HG02885 (cell line): Measurements from ENCODE around the gene NOTCH1.
"Not testable (repeated sequence)": the region's sequence is repeated elsewhere in the genome, so short reads cannot be mapped to it uniquely, and the experiment has no call there.

ENCODE experiments used
- ATAC-seq: cut with Tn5 transposase; IDR thresholded peaks from one replicate; pipeline ENCODE4 v1.9.1; 2021; ENCODE audit warnings: mild to moderate bottlenecking; ENCODE audit not compliant: unreplicated experiment, poor library complexity

Gene NOTCH1

GRCh38 chr9:136565715-136566552, 20.1 kb upstream of the NOTCH1 start:
- ATAC-seq, result no peak

DNA sequence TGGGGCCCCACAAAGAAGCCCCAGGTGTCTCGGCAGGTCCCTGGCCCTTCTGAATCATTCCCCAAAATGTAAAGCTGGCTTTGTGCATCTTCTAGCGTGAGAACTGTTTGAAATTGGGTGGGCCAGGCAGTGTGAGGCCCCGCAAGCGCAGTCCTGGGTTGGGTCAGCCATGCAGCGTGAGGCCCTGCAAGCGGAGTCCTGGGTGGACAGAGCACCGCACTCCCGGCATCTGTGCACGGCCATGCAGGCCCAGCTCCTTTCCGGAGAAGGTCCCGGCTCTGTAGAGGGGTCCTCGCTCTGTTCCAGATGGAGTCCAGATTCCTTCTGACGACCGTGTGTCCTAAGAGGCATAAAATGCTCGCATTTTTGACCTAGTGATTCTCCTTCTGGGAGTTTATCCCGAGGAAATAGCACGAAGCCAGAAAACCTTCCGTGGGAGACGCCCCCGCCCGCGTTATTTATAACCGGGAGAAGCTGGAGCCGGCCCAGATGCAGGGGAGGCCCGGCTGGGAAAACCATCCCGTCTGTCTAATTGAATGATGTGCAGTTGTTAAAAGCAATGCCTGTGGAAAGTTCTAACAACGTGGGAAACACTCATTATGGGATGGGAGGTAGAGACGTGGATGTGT, 19.4 kb upstream of the NOTCH1 start:
- ATAC-seq, result no peak

- no peak for ATAC-seq
These were observed 18.6 kb upstream of the NOTCH1 start for GRCh38 chr9:136564379-136564988.

GRCh38 chr9:136563646-136564325, 17.9 kb upstream of the NOTCH1 start:
- no peak for ATAC-seq

DNA sequence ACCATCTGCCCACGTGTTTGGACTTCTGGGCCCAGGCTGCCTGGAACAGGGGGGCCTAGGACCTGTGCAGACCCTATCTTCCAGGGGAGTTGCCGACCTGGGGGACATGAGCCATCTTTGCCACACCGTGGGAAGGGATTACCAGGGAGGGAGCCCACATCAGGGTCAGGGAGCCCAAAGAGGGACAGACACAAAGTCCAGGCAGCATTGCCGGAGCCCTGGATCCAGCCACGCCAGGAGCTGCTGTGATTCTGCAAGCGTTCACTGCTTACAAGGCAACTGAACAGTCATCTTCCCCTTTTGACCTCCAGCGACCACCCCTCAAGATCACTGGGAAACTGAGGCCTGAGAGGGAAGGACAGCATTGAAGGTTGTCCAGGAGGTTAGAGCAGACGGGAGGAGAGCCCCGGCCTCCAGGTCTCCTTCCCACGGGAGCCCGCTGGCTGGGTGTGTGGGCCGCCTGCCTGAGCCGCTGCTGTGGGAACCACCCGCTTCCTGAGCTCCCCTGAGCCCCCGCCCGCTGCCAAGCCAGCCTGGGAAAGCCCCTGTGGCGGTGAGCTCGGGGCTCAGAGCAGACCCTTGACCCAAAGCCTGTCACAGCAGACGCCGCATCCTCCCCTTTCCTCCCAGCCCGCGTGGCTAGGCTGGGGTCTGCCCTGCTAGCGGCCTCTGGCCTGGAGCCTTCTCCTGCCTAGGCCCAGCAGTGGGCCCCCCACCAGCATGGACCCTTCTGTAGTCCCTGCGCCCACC, 17.1 kb upstream of the NOTCH1 start:
- no peak for ATAC-seq

GRCh38 chr9:136561779-136562178, 15.9 kb upstream of the NOTCH1 start:
- no peak for ATAC-seq

- no peak for ATAC-seq
These were observed 14.7 kb upstream of the NOTCH1 start for GRCh38 chr9:136560586-136560985.

- not testable (repeated sequence) for ATAC-seq
These were observed 13.5 kb upstream of the NOTCH1 start for GRCh38 chr9:136559371-136559770.

DNA sequence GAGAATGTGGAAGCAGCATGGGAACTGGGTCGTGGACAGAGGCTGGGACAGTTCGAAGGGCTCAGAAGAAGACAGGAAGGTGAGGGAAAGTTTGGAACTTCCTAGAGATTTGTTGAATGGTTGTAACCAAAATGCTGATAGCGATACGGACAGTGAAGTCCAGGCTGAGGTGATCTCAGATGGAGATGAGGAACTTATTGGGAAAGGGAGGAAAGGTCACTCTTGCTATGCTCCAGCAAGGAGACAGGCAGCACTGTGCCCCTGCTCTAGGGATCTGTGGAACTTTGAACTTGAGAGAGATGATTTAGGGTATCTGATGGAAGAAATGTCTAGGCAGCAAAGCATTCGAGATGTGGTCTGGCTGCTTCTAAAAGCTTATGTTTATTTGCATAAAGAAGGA, 13.0 kb upstream of the NOTCH1 start:
- not testable (repeated sequence) for ATAC-seq

- ATAC-seq, result no peak
These were observed 12.5 kb upstream of the NOTCH1 start for GRCh38 chr9:136558373-136558772.

DNA sequence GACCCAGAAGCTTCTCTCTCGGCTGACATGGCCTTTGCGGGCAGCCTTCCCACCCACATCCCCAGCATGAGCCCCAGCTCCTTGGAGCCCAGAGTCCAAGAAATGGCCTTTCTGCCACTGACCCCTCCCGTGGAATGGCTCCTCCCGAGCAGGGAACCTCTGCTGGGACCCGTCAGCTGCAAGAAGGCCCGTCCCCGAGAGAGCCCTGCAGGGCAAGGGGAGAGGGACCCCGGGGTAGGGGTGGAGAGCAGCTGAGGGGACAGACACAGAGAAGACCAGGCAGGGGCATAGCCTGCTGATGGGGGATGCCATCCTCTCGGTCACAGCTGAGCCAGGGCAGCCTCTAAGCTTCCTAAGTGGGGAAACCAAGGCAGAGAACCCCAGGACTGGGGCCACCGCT, 11.2 kb upstream of the NOTCH1 start:
- ATAC-seq, result no peak

GRCh38 chr9:136556166-136556565, 10.3 kb upstream of the NOTCH1 start:
- no peak for ATAC-seq

DNA sequence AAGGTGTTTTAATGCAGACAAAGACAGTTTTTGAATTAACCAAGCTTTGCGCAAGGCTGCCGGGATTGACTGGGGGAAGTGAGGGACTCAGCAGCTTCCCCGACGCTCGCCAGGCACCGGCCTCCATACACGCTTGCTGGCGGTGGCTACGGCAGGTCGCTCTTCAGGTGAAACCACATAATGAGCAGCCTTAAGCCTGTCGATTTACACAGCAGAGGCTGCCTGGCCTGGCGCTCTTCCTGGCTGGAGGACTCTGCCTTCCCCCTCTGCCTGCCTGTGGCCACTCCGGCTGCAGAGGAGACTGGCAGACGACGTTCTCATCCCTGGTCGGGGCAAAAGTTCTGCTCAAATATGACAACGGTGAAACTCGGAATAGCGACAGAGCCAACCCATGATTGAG, 9.0 kb upstream of the NOTCH1 start:
- ATAC-seq, result no peak

GRCh38 chr9:136553581-136553980, 7.7 kb upstream of the NOTCH1 start:
- no peak for ATAC-seq

DNA sequence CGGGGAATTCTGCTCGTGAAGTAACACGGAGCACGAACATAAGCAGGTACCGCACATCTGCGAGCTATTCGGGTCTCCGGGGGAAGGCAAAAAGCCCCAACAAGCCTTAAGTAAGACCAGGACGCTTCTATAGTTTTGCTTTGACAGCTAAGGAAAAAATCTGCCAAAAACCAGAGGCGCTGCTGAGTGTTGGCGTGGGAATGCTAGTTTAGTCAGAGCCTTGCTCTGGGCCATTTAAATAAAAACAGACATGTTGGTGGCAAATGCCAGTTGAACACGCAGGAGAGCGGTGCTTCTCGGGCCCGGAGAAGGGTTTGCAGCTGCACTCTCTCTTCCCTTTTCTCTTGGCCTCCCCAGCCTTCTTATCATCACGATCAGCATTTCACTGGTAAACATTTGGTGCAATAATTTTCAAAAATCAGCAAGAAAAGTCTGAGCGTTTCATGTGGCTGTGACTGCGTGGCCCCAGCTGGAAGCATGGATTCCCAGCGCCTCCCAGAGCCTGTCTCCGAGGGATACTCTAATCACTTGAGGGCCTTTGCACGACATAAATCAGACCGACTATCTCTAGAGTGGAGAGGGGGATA, 6.4 kb upstream of the NOTCH1 start:
- no peak for ATAC-seq

GRCh38 chr9:136551401-136552116, 5.7 kb upstream of the NOTCH1 start:
- no peak for ATAC-seq

DNA sequence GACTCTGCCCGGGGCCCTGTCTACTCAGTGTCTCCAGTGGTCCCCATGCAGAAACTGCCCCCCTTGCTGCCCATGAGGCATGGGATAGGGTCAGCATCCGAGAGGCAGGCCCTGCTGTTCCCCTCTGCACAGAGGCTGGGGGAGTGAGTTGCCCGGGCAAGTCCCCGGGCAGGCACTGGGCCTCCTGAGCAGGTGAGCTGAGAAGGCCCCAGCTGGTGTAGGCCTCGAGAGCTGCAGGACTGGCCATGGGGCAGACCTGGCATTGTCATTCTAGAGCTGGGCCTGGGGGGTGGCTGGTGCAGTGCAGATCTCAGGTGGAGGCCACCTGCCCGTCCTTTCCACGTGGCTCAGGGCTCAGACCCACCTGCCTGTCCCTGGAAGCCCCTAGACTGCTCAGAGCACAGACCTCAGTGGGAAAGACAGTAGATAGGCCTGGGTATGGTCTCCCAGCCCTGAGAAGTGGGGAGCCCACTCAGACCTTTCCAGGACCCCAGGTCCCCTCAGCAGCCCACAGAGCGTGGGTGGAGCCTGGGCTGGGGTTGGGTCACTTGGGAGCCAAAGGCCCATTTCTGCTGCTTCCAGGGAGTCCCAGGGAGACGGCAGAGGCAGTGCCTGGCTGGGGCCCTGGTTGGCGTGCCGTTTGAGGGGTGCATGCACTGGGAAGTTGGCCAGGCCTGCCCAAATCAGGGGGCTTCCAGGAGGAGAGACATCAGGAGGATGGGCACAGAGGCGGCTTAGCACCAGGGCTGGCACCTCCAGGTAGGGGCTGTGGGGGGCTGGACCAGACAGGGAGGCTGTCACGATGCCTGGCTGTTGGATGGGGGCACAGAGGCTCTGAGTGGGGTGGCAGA, 4.8 kb upstream of the NOTCH1 start:
- no peak for ATAC-seq
